ENCODE measurements around the gene LMTK2.
A peak's percentile ranks its signal among the peaks of the same experiment; 100 is the strongest.

Gene LMTK2

GRCh38 chr7:98106647-98107312, at the start of gene LMTK2:
LMTK2 (plus strand) TSS chr7:98106862; CDS start chr7:98107178, 316 bp downstream.
- TF ChIP-seq YY1 (IDR thresholded peaks at IDR 0.05; ENCODE audit: insufficient read depth, insufficient read length) (peak; percentile 77), ZNF274 (IDR thresholded peaks at IDR 0.05; ENCODE audit: low read depth, low read length) (no peak), SUZ12 (IDR thresholded peaks at IDR 0.05; ENCODE audit: extremely low read depth, insufficient read depth, insufficient read length) (no peak)
- H3K27me3 ChIP-seq (ENCODE audit: insufficient read depth, insufficient read length): no peaks in the 10 kb centered on the region
- H3K4me3 ChIP-seq (ENCODE audit: insufficient read length, low read depth): peak within 1 kb of the TSS; percentile 82
- H3K36me3 ChIP-seq (ENCODE audit: insufficient read depth, insufficient read length, low read length): no peaks in the 10 kb centered on the region
- no peaks in the 10 kb centered on the region for H3K4me1 ChIP-seq (ENCODE audit: insufficient read depth, insufficient read length)
- 0 out of 2 replicates have a peak, but pooled peaks cover 8% of the 10 kb centered on the region for H3K9me3 ChIP-seq (ENCODE audit: insufficient read depth, low read length)
- DNase-seq (ENCODE audit: low read depth, low spot score): peak; percentile 87
- peak within 1 kb of the TSS; percentile 90 for H3K9ac ChIP-seq (ENCODE audit: insufficient read length, low read depth)

GRCh38 chr7:98057157-98057556, 49.5 kb upstream of the LMTK2 start:
- no peaks in the 10 kb centered on the region for H3K9me3 ChIP-seq (ENCODE audit: insufficient read depth, low read length)
- DNase-seq (ENCODE audit: low read depth, low spot score): no peak
- H3K27me3 ChIP-seq (ENCODE audit: insufficient read depth, insufficient read length): no peaks in the 10 kb centered on the region
- no peaks in the 10 kb centered on the region for H3K36me3 ChIP-seq (ENCODE audit: insufficient read depth, insufficient read length, low read length)
- no peak overlapping the region for H3K9ac ChIP-seq (ENCODE audit: insufficient read length, low read depth)
- no peak overlapping the region for H3K4me3 ChIP-seq (ENCODE audit: insufficient read length, low read depth)
- no peaks in the 10 kb centered on the region for H3K4me1 ChIP-seq (ENCODE audit: insufficient read depth, insufficient read length)
- TF ChIP-seq ZNF274 (IDR thresholded peaks at IDR 0.05; ENCODE audit: low read depth, low read length): no peak
- no peak for TF ChIP-seq SUZ12 (IDR thresholded peaks at IDR 0.05; ENCODE audit: extremely low read depth, insufficient read depth, insufficient read length)
- TF ChIP-seq YY1 (IDR thresholded peaks at IDR 0.05; ENCODE audit: insufficient read depth, insufficient read length): no peak

- Histone ChIP-seq H3K9me3 (ENCODE audit: insufficient read depth, low read length) (0 out of 2 replicates have a peak, but pooled peaks cover 4% of the 10 kb centered on the region), H3K4me3 (ENCODE audit: insufficient read length, low read depth) (no peak overlapping the region), H3K9ac (ENCODE audit: insufficient read length, low read depth) (no peak overlapping the region), H3K4me1 (ENCODE audit: insufficient read depth, insufficient read length) (no peaks in the 10 kb centered on the region), H3K36me3 (ENCODE audit: insufficient read depth, insufficient read length, low read length) (no peaks in the 10 kb centered on the region), H3K27me3 (ENCODE audit: insufficient read depth, insufficient read length) (no peaks in the 10 kb centered on the region)
- DNase-seq (ENCODE audit: low read depth, low spot score): no peak
- TF ChIP-seq ZNF274 (IDR thresholded peaks at IDR 0.05; ENCODE audit: low read depth, low read length) (no peak), SUZ12 (IDR thresholded peaks at IDR 0.05; ENCODE audit: extremely low read depth, insufficient read depth, insufficient read length) (no peak), YY1 (IDR thresholded peaks at IDR 0.05; ENCODE audit: insufficient read depth, insufficient read length) (no peak)
Measured at GRCh38 chr7:98058186-98058585, 48.5 kb upstream of the LMTK2 start.

GRCh38 chr7:98064233-98064632, 42.4 kb upstream of the LMTK2 start:
- no peak for DNase-seq (ENCODE audit: low read depth, low spot score)
- Histone ChIP-seq H3K4me1 (ENCODE audit: insufficient read depth, insufficient read length) (no peaks in the 10 kb centered on the region), H3K9me3 (ENCODE audit: insufficient read depth, low read length) (peaks cover 10% of the 10 kb centered on the region; the same call in 1 of the 2 replicates), H3K36me3 (ENCODE audit: insufficient read depth, insufficient read length, low read length) (no peaks in the 10 kb centered on the region), H3K9ac (ENCODE audit: insufficient read length, low read depth) (no peak overlapping the region), H3K27me3 (ENCODE audit: insufficient read depth, insufficient read length) (no peaks in the 10 kb centered on the region), H3K4me3 (ENCODE audit: insufficient read length, low read depth) (no peak overlapping the region)
- TF ChIP-seq ZNF274 (IDR thresholded peaks at IDR 0.05; ENCODE audit: low read depth, low read length) (no peak), SUZ12 (IDR thresholded peaks at IDR 0.05; ENCODE audit: extremely low read depth, insufficient read depth, insufficient read length) (no peak), YY1 (IDR thresholded peaks at IDR 0.05; ENCODE audit: insufficient read depth, insufficient read length) (no peak)

- TF ChIP-seq SUZ12 (IDR thresholded peaks at IDR 0.05; ENCODE audit: extremely low read depth, insufficient read depth, insufficient read length) (no peak), ZNF274 (IDR thresholded peaks at IDR 0.05; ENCODE audit: low read depth, low read length) (no peak), YY1 (IDR thresholded peaks at IDR 0.05; ENCODE audit: insufficient read depth, insufficient read length) (no peak)
- H3K27me3 ChIP-seq (ENCODE audit: insufficient read depth, insufficient read length): no peaks in the 10 kb centered on the region
- DNase-seq (ENCODE audit: low read depth, low spot score): no peak
- H3K9ac ChIP-seq (ENCODE audit: insufficient read length, low read depth): no peak overlapping the region
- H3K4me3 ChIP-seq (ENCODE audit: insufficient read length, low read depth): no peak overlapping the region
- no peaks in the 10 kb centered on the region for H3K36me3 ChIP-seq (ENCODE audit: insufficient read depth, insufficient read length, low read length)
- peaks cover 10% of the 10 kb centered on the region; the same call in 1 of the 2 replicates for H3K9me3 ChIP-seq (ENCODE audit: insufficient read depth, low read length)
- H3K4me1 ChIP-seq (ENCODE audit: insufficient read depth, insufficient read length): no peaks in the 10 kb centered on the region
Measured at GRCh38 chr7:98066208-98066607, 40.5 kb upstream of the LMTK2 start.

- Histone ChIP-seq H3K9ac (ENCODE audit: insufficient read length, low read depth) (no peak overlapping the region), H3K9me3 (ENCODE audit: insufficient read depth, low read length) (peaks cover 10% of the 10 kb centered on the region; the same call in 1 of the 2 replicates), H3K4me1 (ENCODE audit: insufficient read depth, insufficient read length) (no peaks in the 10 kb centered on the region), H3K4me3 (ENCODE audit: insufficient read length, low read depth) (no peak overlapping the region), H3K27me3 (ENCODE audit: insufficient read depth, insufficient read length) (no peaks in the 10 kb centered on the region), H3K36me3 (ENCODE audit: insufficient read depth, insufficient read length, low read length) (no peaks in the 10 kb centered on the region)
- TF ChIP-seq ZNF274 (IDR thresholded peaks at IDR 0.05; ENCODE audit: low read depth, low read length): no peak
- TF ChIP-seq YY1 (IDR thresholded peaks at IDR 0.05; ENCODE audit: insufficient read depth, insufficient read length): no peak
- TF ChIP-seq SUZ12 (IDR thresholded peaks at IDR 0.05; ENCODE audit: extremely low read depth, insufficient read depth, insufficient read length): no peak
- DNase-seq (ENCODE audit: low read depth, low spot score): no peak
Measured at GRCh38 chr7:98066934-98067507, 39.6 kb upstream of the LMTK2 start.

- no peaks in the 10 kb centered on the region for H3K4me1 ChIP-seq (ENCODE audit: insufficient read depth, insufficient read length)
- H3K36me3 ChIP-seq (ENCODE audit: insufficient read depth, insufficient read length, low read length): no peaks in the 10 kb centered on the region
- H3K4me3 ChIP-seq (ENCODE audit: insufficient read length, low read depth): no peak overlapping the region
- H3K27me3 ChIP-seq (ENCODE audit: insufficient read depth, insufficient read length): no peaks in the 10 kb centered on the region
- H3K9ac ChIP-seq (ENCODE audit: insufficient read length, low read depth): no peak overlapping the region
- no peaks in the 10 kb centered on the region; the same call in 1 of the 2 replicates for H3K9me3 ChIP-seq (ENCODE audit: insufficient read depth, low read length)
- no peak for DNase-seq (ENCODE audit: low read depth, low spot score)
- no peak for TF ChIP-seq ZNF274 (IDR thresholded peaks at IDR 0.05; ENCODE audit: low read depth, low read length)
- TF ChIP-seq YY1 (IDR thresholded peaks at IDR 0.05; ENCODE audit: insufficient read depth, insufficient read length): no peak
- TF ChIP-seq SUZ12 (IDR thresholded peaks at IDR 0.05; ENCODE audit: extremely low read depth, insufficient read depth, insufficient read length): no peak
Measured at GRCh38 chr7:98073047-98073446, 33.6 kb upstream of the LMTK2 start.
